ENCODE results near the gene KCNJ14.
"Not testable (repeated sequence)": the region's sequence is repeated elsewhere in the genome, so short reads cannot be mapped to it uniquely, and the experiment has no call there.

DNA sequence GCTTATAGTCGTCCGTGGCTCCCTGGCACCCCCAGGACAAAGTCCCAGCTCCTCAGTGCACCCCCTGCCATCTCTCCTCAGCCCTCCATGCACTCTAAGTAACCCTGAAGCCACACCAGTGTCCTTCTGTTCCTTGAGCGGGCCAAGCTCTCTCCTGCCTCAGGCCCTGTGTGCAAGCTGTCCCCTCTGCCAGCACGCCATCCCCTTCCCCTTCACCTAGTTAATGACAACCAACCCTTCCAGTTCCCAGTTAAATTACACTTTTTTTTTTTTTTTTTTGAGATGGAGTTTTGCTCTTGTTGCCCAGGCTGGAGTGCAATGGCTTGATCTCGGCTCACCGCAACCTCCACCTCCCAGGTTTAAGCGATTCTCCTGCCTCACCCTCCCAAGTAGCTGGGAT, 33.1 kb downstream of the KCNJ14 start:
- not testable (repeated sequence) for TF ChIP-seq PPARA (CRISPR knock-in tag; IDR thresholded peaks at IDR 0.05; ENCODE audit: borderline replicate concordance); ZC3H10 (CRISPR knock-in tag; IDR thresholded peaks at IDR 0.05); ESRRG (CRISPR knock-in tag; IDR thresholded peaks at IDR 0.05); ZNF565 (CRISPR knock-in tag; conservative IDR thresholded peaks at IDR 0.05; ENCODE audit: low read depth)
- TF ChIP-seq, protein P1, sequence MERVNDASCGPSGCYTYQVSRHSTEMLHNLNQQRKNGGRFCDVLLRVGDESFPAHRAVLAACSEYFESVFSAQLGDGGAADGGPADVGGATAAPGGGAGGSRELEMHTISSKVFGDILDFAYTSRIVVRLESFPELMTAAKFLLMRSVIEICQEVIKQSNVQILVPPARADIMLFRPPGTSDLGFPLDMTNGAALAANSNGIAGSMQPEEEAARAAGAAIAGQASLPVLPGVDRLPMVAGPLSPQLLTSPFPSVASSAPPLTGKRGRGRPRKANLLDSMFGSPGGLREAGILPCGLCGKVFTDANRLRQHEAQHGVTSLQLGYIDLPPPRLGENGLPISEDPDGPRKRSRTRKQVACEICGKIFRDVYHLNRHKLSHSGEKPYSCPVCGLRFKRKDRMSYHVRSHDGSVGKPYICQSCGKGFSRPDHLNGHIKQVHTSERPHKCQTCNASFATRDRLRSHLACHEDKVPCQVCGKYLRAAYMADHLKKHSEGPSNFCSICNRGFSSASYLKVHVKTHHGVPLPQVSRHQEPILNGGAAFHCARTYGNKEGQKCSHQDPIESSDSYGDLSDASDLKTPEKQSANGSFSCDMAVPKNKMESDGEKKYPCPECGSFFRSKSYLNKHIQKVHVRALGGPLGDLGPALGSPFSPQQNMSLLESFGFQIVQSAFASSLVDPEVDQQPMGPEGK (CRISPR knock-in tag; IDR thresholded peaks at IDR 0.05; ENCODE audit: borderline replicate concordance): not testable (repeated sequence)
